H1 (cell line): Measurements from ENCODE around the gene PSIP1. TPM values are rescaled to one million over a fixed set of nuclear protein-coding genes. Genes with fewer than 3 reads are reported as not detected.

Source experiments
- CTCF ChIA-PET: fragments of 300-600 bp; sonication (Branson Sonifier 250); formaldehyde crosslinking; loops from one replicate; lab custom pipeline; 2021; ENCODE audit not compliant: partially characterized antibody; lab: Charles Lee
- POLR2A ChIA-PET: fragments of 300-600 bp; sonication (Branson Sonifier 250); formaldehyde crosslinking; loops from one replicate; lab custom pipeline; 2021; ENCODE audit warnings: inconsistent platforms; ENCODE audit not compliant: partially characterized antibody; lab: Charles Lee
- DNase-seq, 2 experiments: peaks; one replicate each; pipeline versions ENCODE4 v3.0.0 to v3.0.0-alpha.2; 2010 to 2022; ENCODE audit warnings: low spot score in 2 of 2, low read depth in 1 of 2, mixed read lengths in 1 of 2
- FAIRE-seq: peaks from 2 replicates; lab custom pipeline; 2011; peaks lifted over from hg19 to GRCh38; lab: Jason Lieb, UNC
- H2AFZ ChIP-seq: 2 replicates; pipeline ENCODE4 v1.8.1; 2012; ENCODE audit warnings: low read length, inconsistent platforms
- H2AK5ac ChIP-seq: 2 replicates; pipeline ENCODE4 v1.6.1; 2013; ENCODE audit warnings: low read depth, low read length
- H2BK120ac ChIP-seq: replicated peaks from 2 replicates; pipeline ENCODE3; 2013; ENCODE audit warnings: low read depth, low read length, inconsistent platforms
- H2BK12ac ChIP-seq: 2 replicates; pipeline ENCODE4 v1.6.1; 2013; ENCODE audit warnings: low read depth, low read length
- H2BK15ac ChIP-seq: 2 replicates; pipeline ENCODE4 v1.6.1; 2013; ENCODE audit warnings: low read length
- H2BK20ac ChIP-seq: 2 replicates; pipeline ENCODE4 v1.6.1; 2013; ENCODE audit warnings: low read length
- H2BK5ac ChIP-seq: 2 replicates; pipeline ENCODE4 v1.6.1; 2013; ENCODE audit warnings: low read depth, low read length
- H3K14ac ChIP-seq: 2 replicates; pipeline ENCODE4 v1.6.1; 2013; ENCODE audit warnings: inconsistent platforms; ENCODE audit not compliant: insufficient read length
- H3K18ac ChIP-seq: 2 replicates; pipeline ENCODE4 v1.6.1; 2013; ENCODE audit warnings: low read length; ENCODE audit errors: extremely low read depth
- H3K23ac ChIP-seq: 2 replicates; pipeline ENCODE4 v1.6.1; 2013; ENCODE audit warnings: inconsistent platforms; ENCODE audit not compliant: insufficient read length
- H3K23me2 ChIP-seq: 2 replicates; pipeline ENCODE4 v1.6.1; 2013; ENCODE audit warnings: low read depth, low read length
- H3K27ac ChIP-seq: 2 replicates; pipeline ENCODE4 v1.6.1; 2011; ENCODE audit warnings: low read depth, low read length, inconsistent platforms
- H3K27me3 ChIP-seq, 4 experiments: replicated peaks in 1 of 4; 1 replicate in 1 of 4; 2 replicates in 3 of 4; pipeline versions ENCODE4 v1.6.1 to v1.8.1; 2011 to 2013; ENCODE audit warnings: low read length in 3 of 4, mild to moderate bottlenecking in 3 of 4, inconsistent platforms in 2 of 4, mixed read lengths in 2 of 4, moderate library complexity in 1 of 4; ENCODE audit not compliant: control insufficient read depth in 3 of 4, insufficient read depth in 3 of 4; ENCODE audit errors: extremely low read depth in 1 of 4
- H3K36me3 ChIP-seq, 4 experiments: 2 replicates each; pipeline versions ENCODE4 v1.6.1 to v1.8.1; 2011 to 2013; ENCODE audit warnings: mild to moderate bottlenecking in 4 of 4, low read length in 3 of 4, moderate library complexity in 2 of 4, control low read depth in 1 of 4, inconsistent platforms in 1 of 4; ENCODE audit not compliant: insufficient read depth in 4 of 4, control insufficient read depth in 2 of 4
- H3K4ac ChIP-seq: replicated peaks from 2 replicates; pipeline ENCODE3; 2013; ENCODE audit warnings: low read length, low read depth, mixed read lengths, inconsistent platforms; ENCODE audit not compliant: insufficient read length
- H3K4me1 ChIP-seq, 4 experiments: replicated peaks in 1 of 4; 1 replicate in 1 of 4; 2 replicates in 3 of 4; pipeline versions ENCODE4 v1.6.1 to v1.8.1; 2011 to 2013; ENCODE audit warnings: low read length in 3 of 4, inconsistent platforms in 2 of 4, mixed read lengths in 1 of 4; ENCODE audit not compliant: insufficient read depth in 4 of 4, control insufficient read depth in 3 of 4
- H3K4me2 ChIP-seq, 2 experiments: 2 replicates each; pipeline versions ENCODE4 v1.6.1 to v1.8.1; 2011 to 2013; ENCODE audit warnings: low read depth in 2 of 2, low read length in 2 of 2, control low read depth in 1 of 2, inconsistent platforms in 1 of 2, mild to moderate bottlenecking in 1 of 2; ENCODE audit not compliant: insufficient read depth in 1 of 2
- H3K4me3 ChIP-seq, 4 experiments: fragments of 200-600, 300-600 bp in 1 of 4; sonication (generic), shearing (Covaris generic), sonication (Bioruptor Twin) in 1 of 4; 2 replicates each; pipeline versions ENCODE4 v1.5.1 to v1.8.1; 2011 to 2016; ENCODE audit warnings: low read length in 4 of 4, low read depth in 3 of 4, control low read depth in 2 of 4, inconsistent platforms in 2 of 4, mild to moderate bottlenecking in 2 of 4, mixed read lengths in 1 of 4, moderate library complexity in 1 of 4; ENCODE audit not compliant: insufficient read depth in 2 of 4; ENCODE audit errors: extremely low read depth in 1 of 4
- H3K56ac ChIP-seq: replicated peaks from 2 replicates; pipeline ENCODE3; 2013; ENCODE audit warnings: low read depth, mild to moderate bottlenecking, mixed read lengths, low read length, inconsistent platforms; ENCODE audit not compliant: insufficient read length
- H3K79me1 ChIP-seq: 2 replicates; pipeline ENCODE4 v1.6.1; 2013; ENCODE audit warnings: low read depth, low read length, control low read depth
- H3K79me2 ChIP-seq, 2 experiments: 2 replicates each; pipeline versions ENCODE4 v1.6.1 to v1.8.1; 2012 to 2013; ENCODE audit warnings: low read length in 2 of 2, mild to moderate bottlenecking in 2 of 2, inconsistent platforms in 1 of 2; ENCODE audit not compliant: insufficient read depth in 2 of 2, control insufficient read depth in 1 of 2
- H3K9ac ChIP-seq, 4 experiments: replicated peaks in 1 of 4; 1 replicate in 1 of 4; 2 replicates in 3 of 4; pipeline versions ENCODE4 v1.6.1 to v1.8.1; 2011 to 2013; ENCODE audit warnings: low read depth in 3 of 4, low read length in 3 of 4, control low read depth in 2 of 4, mild to moderate bottlenecking in 2 of 4, moderate library complexity in 2 of 4, inconsistent platforms in 1 of 4; ENCODE audit errors: extremely low read depth in 1 of 4
- H3K9me3 ChIP-seq, 2 experiments: 2 replicates each; pipeline versions ENCODE4 v1.6.1 to v1.8.1; 2012 to 2013; ENCODE audit warnings: mild to moderate bottlenecking in 2 of 2, moderate library complexity in 2 of 2, control low read depth in 1 of 2, inconsistent platforms in 1 of 2, low read depth in 1 of 2, low read length in 1 of 2, mixed read lengths in 1 of 2; ENCODE audit not compliant: insufficient read depth in 2 of 2
- H4K20me1 ChIP-seq, 2 experiments: replicated peaks in 1 of 2; 2 replicates each; pipeline versions ENCODE3 to v1.8.1; 2011 to 2013; ENCODE audit warnings: inconsistent platforms in 2 of 2, low read length in 2 of 2, mild to moderate bottlenecking in 1 of 2; ENCODE audit not compliant: insufficient read depth in 2 of 2, control insufficient read depth in 1 of 2
- H4K5ac ChIP-seq: 2 replicates; pipeline ENCODE4 v1.6.1; 2013; ENCODE audit warnings: low read length, low read depth, mixed read lengths, inconsistent platforms; ENCODE audit not compliant: insufficient read length
- H4K8ac ChIP-seq: 2 replicates; pipeline ENCODE4 v1.8.0; 2013; ENCODE audit warnings: mild to moderate bottlenecking, moderate library complexity, low read length, inconsistent platforms; ENCODE audit not compliant: insufficient read depth; ENCODE audit errors: extremely low read depth
- H4K91ac ChIP-seq: replicated peaks from 2 replicates; pipeline ENCODE3; 2013; ENCODE audit warnings: low read length, mixed read lengths, inconsistent platforms; ENCODE audit not compliant: insufficient read length
- BRCA1 ChIP-seq: IDR thresholded peaks from 2 replicates; pipeline ENCODE4 v1.6.1; 2012; ENCODE audit warnings: low read depth, low read length, improper control_type of control experiment
- CHD2 ChIP-seq: IDR thresholded peaks from 2 replicates; pipeline ENCODE4 v1.6.1; 2012; ENCODE audit warnings: low read length, improper control_type of control experiment
- CTBP2 ChIP-seq: IDR thresholded peaks from 2 replicates; pipeline ENCODE4 v1.7.0; 2011; ENCODE audit warnings: borderline replicate concordance, mild to moderate bottlenecking, moderate library complexity, mixed read lengths, low read length; ENCODE audit not compliant: insufficient read depth, insufficient read length
- E2F6 ChIP-seq: IDR thresholded peaks from 2 replicates; pipeline ENCODE4 v1.6.1; 2012; ENCODE audit warnings: inconsistent platforms
- GTF2F1 ChIP-seq: IDR thresholded peaks from 2 replicates; pipeline ENCODE4 v1.6.1; 2012; ENCODE audit warnings: low read depth, low read length, improper control_type of control experiment, borderline replicate concordance
- MAX ChIP-seq: IDR thresholded peaks from 2 replicates; pipeline ENCODE4 v1.6.1; 2012; ENCODE audit warnings: inconsistent platforms
- NRF1 ChIP-seq: IDR thresholded peaks from 2 replicates; pipeline ENCODE4 v1.6.1; 2011; ENCODE audit warnings: mild to moderate bottlenecking, low read depth, low read length, improper control_type of control experiment
- PHF8 ChIP-seq: fragments of 200-600 bp; sonication (generic); conservative IDR thresholded peaks from 2 replicates; pipeline ENCODE4 v1.7.1; 2012; ENCODE audit warnings: low read depth, mild to moderate bottlenecking, inconsistent platforms, low read length, moderate library complexity
- POLR2A ChIP-seq, 2 experiments: IDR thresholded peaks; 1 replicate in 1 of 2; 2 replicates in 1 of 2; pipeline ENCODE4 v1.6.1; 2011; ENCODE audit warnings: low read depth in 2 of 2, low read length in 2 of 2, mild to moderate bottlenecking in 2 of 2; ENCODE audit errors: control extremely low read depth in 1 of 2
- POLR2AphosphoS5 ChIP-seq: IDR thresholded peaks from 2 replicates; pipeline ENCODE4 v1.6.1; 2011; ENCODE audit warnings: low read depth, low read length
- WGBS, 2 experiments: shearing (Covaris generic) in 1 of 2; methylation state at CpG; one replicate each; pipeline versions ENCODE4 v1.1.6 to v1.1.7; 2013 to 2015; ENCODE audit warnings: low lambda C conversion rate in 2 of 2, mixed read lengths in 2 of 2, inconsistent platforms in 1 of 2, low coverage in 1 of 2, missing lambda C conversion rate in 1 of 2; ENCODE audit not compliant: insufficient replicate concordance in 2 of 2, insufficient coverage in 1 of 2, insufficient read length in 1 of 2; ENCODE audit errors: extremely low coverage in 1 of 2, missing lambda C conversion rate in 1 of 2; 5-methylcytosine and 5-hydroxymethylcytosine counted together
- polyA plus RNA-seq, 7 experiments: library from polyadenylated mRNA; depleted of rRNA in 3 of 7; stranded (reverse) in 5 of 7; unstranded in 2 of 7; fragments of >200 nt in 5 of 7; fragments of 200-250 nt in 2 of 7; gene quantifications; 1 replicate in 5 of 7; 2 replicates in 1 of 7; 4 replicates in 1 of 7; pipeline versions ENCODE4 v1.2.1 to v1.2.3, GENCODE V29; 2011 to 2013; ENCODE audit warnings: missing spikeins in 2 of 7, mixed read lengths in 2 of 7
- total RNA-seq: library from RNA; stranded (reverse); fragmentation: NEBNext Ultra II Directional; extraction: Animal tissue kit (Norgen Biotek cat#: 25700); gene quantifications from 2 replicates; pipeline ENCODE4 v1.2.1, GENCODE V29; 2021

The PSIP1 gene
- total and polyA plus RNA-seq, 2 of the 8 experiments (the other 6 are each of a cell fraction or from before 2014, with no cell fraction given), result 63.3 to 387 TPM

- peak within 1 kb of the TSS; percentile 72; the same call in 1 of the 2 replicates for H2BK15ac ChIP-seq
- H3K14ac ChIP-seq, result no peak within 1 kb of the TSS
- H4K91ac ChIP-seq, result peak within 1 kb of the TSS; percentile 83
- no peaks in the 10 kb centered on the region for H3K79me2 ChIP-seq
- peak within 1 kb of the TSS; percentile 91 for H2AFZ ChIP-seq
- no peaks in the 10 kb centered on the region for H4K20me1 ChIP-seq
- 2% methylated on average over 63 of the region's 65 CpGs; no CpG with 5 or more reads in 1 of the 2 experiments for WGBS, 2 experiments
- no peak within 1 kb of the TSS for H3K23ac ChIP-seq
- no peak within 1 kb of the TSS for H2AK5ac ChIP-seq
- peaks cover 9% of the 10 kb centered on the region; the same call in 1 of the 2 replicates for H3K23me2 ChIP-seq
- peak; percentile 88 for DNase-seq
- H2BK12ac ChIP-seq, result peak within 1 kb of the TSS; percentile 56; the same call in 1 of the 2 replicates
- peak within 1 kb of the TSS; percentile 81 for H3K27ac ChIP-seq
- H3K27me3 ChIP-seq, result no peaks in the 10 kb centered on the region
- H2BK5ac ChIP-seq, result peak within 1 kb of the TSS; percentile 84
- CTCF ChIA-PET, result interaction anchor here (0.6 to 3.0 kb wide), 22 partner anchors 8 to 273 kb away, joined by 3 to 11 read pairs (median 4); partner anchors contain the start of gene SNAPC3
- H3K36me3 ChIP-seq, result no peaks in the 10 kb centered on the region
- H4K5ac ChIP-seq, result peak within 1 kb of the TSS; percentile 94
- H3K4me2 ChIP-seq, result peak within 1 kb of the TSS; percentile 81 to 91
- no peaks in the 10 kb centered on the region for H3K9me3 ChIP-seq
- H3K79me1 ChIP-seq, result no peaks in the 10 kb centered on the region
- H3K4me1 ChIP-seq, result peaks cover 0 to 2% (median 1%) of the 10 kb centered on the region in 4 experiments; a peak in 1 of 7 replicates
- H2BK120ac ChIP-seq, result peak within 1 kb of the TSS; percentile 65
- H3K4me3 ChIP-seq, result peak within 1 kb of the TSS; percentile 80 to 92 (median 81)
- POLR2A ChIA-PET, result interaction anchor here (0.6 to 2.6 kb wide), 16 partner anchors 10 to 1705 kb away, joined by 3 to 37 read pairs (median 4); partner anchors contain the start of gene PSIP1
- H3K56ac ChIP-seq, result peak within 1 kb of the TSS; percentile 92
- H3K18ac ChIP-seq, result peak within 1 kb of the TSS; percentile 99
- peak within 1 kb of the TSS; percentile 97 for H4K8ac ChIP-seq
- H3K9ac ChIP-seq, result peak within 1 kb of the TSS; percentile 66 to 89 (median 81)
- no peak for FAIRE-seq
- peak within 1 kb of the TSS; percentile 83 for H3K4ac ChIP-seq
- no peak within 1 kb of the TSS for H2BK20ac ChIP-seq
- TF ChIP-seq POLR2A (IDR thresholded peaks at IDR 0.05; ENCODE audit: control extremely low read depth in 1 of 2, low read depth in 2 of 2, low read length in 2 of 2) (peak; percentile 66 to 82), GTF2F1 (no peak), CHD2 (peak; percentile 44; the same call in 1 of the 2 replicates), PHF8 (peak; percentile 82), NRF1 (peak; percentile 66), CTBP2 (peak; percentile 30), MAX (peak; percentile 89), POLR2AphosphoS5 (peak; percentile 88), E2F6 (peak; percentile 93), BRCA1 (0 out of 2 replicates have a peak, but pooled peaks have one; percentile 31)
These were observed 42.1 kb upstream of the PSIP1 start, which contains the start of gene CCDC171 for GRCh38 chr9:15552636-15553527. Gene CCDC171 (plus strand): TSS chr9:15553043. CDS start chr9:15564089, 11,046 bp downstream.
